ENCODE results near the gene ITGAV. TPM values are rescaled to one million over a fixed set of nuclear protein-coding genes. Genes with fewer than 3 reads are reported as not detected.

ITGAV gene
- total RNA-seq, 1 donor from 2014 or later = 46.6 TPM

DNA sequence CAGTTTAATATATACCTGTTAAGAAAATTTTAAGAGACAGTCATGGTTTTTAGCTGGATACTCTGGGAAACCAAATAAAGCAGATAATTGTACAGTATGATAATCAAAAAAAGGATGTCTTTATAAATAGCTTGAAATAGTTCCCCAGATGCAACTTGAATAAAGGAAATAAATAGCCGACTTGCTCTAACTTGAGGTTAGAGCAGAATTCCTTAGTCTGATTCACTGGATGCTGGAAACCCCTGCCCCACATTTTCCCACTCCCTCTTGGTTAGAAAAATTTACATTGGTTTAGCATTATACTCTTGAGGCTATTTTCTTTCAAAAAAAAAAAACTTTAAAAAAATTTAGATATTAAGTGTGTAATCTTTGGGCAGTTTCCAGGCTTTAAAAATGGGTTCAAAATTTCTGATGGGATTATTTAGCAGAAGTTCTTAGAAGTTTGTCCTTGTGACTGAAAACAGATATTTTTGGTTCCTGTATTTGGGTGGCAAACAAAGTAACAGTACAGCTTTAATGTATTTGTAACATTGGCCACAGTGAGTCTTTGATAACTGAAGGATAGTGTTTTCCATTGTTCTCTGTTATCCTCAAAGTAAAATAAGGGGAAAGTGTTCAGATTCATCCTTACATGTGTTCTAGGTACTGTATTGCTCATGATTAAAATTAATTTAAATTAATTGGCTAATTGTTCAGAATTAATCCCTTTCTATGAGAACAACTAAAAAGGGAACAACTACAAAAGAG, 39.6 kb downstream of the ITGAV start:
- no peak for ATAC-seq
- no peaks in the 10 kb centered on the region for H3K4me1 ChIP-seq
- intact Hi-C loops (cut with DNase I) = no loop called here
- H3K27ac ChIP-seq = no peak overlapping the region
- no peak overlapping the region for H3K4me3 ChIP-seq
- H3K36me3 ChIP-seq = peaks cover 13% of the 10 kb centered on the region
- no peak for TF ChIP-seq CTCF (IDR thresholded peaks at IDR 0.05)
- DNase-seq = no peak
- H3K27me3 ChIP-seq (ENCODE audit: low read depth) = no peaks in the 10 kb centered on the region
- H3K9me3 ChIP-seq = no peaks in the 10 kb centered on the region

DNA sequence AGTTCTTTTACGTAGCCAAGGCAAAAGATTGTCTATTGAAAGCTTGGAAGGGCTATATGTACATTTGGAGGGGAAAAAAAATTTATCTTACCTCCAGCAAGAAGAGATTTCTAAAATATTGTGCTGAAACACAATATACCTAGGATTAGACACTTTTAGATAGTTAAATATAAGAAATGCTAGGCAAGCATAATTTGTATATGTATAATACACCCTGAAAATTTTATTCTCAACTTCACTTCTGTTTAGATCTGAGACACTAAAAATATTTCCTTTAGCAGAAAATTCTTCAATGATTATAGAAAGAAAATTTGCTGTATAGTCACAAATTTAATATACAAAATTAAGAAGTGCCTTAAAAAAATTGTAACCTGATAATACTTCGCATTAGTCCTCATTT, 42.6 kb downstream of the ITGAV start:
- no peaks in the 10 kb centered on the region for H3K4me1 ChIP-seq
- DNase-seq = no peak
- no peak overlapping the region for H3K27ac ChIP-seq
- no peaks in the 10 kb centered on the region for H3K9me3 ChIP-seq
- H3K27me3 ChIP-seq (ENCODE audit: low read depth) = no peaks in the 10 kb centered on the region
- H3K36me3 ChIP-seq = peaks cover 11% of the 10 kb centered on the region
- intact Hi-C loops (cut with DNase I) = no loop called here
- ATAC-seq = no peak
- no peak overlapping the region for H3K4me3 ChIP-seq
- no peak for TF ChIP-seq CTCF (IDR thresholded peaks at IDR 0.05)

DNA sequence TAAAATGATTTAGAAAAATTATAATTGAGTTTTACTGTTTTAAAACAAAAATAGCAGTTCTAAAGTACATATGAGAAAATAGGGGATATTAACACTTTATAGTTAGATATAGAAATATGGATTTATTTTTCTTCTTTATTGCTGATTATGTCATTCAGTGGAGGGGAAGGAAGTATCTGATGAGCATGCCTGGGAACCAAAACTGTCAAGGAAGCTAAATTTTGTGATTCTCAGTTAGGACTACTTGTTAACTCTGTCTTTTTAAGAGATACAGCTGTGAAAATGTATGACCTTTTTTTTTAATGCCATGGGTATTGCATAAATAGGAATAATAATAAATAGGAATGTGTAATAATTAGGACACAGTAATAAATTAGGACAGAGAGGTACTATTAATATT, 44.8 kb downstream of the ITGAV start:
- Histone ChIP-seq H3K36me3 (peaks cover 31% of the 10 kb centered on the region), H3K27ac (no peak overlapping the region), H3K4me1 (no peaks in the 10 kb centered on the region), H3K4me3 (no peak overlapping the region), H3K9me3 (no peaks in the 10 kb centered on the region), H3K27me3 (ENCODE audit: low read depth) (no peaks in the 10 kb centered on the region)
- no peak for DNase-seq
- ATAC-seq = no peak
- intact Hi-C loops (cut with DNase I) = no loop called here
- TF ChIP-seq CTCF (IDR thresholded peaks at IDR 0.05) = no peak

DNA sequence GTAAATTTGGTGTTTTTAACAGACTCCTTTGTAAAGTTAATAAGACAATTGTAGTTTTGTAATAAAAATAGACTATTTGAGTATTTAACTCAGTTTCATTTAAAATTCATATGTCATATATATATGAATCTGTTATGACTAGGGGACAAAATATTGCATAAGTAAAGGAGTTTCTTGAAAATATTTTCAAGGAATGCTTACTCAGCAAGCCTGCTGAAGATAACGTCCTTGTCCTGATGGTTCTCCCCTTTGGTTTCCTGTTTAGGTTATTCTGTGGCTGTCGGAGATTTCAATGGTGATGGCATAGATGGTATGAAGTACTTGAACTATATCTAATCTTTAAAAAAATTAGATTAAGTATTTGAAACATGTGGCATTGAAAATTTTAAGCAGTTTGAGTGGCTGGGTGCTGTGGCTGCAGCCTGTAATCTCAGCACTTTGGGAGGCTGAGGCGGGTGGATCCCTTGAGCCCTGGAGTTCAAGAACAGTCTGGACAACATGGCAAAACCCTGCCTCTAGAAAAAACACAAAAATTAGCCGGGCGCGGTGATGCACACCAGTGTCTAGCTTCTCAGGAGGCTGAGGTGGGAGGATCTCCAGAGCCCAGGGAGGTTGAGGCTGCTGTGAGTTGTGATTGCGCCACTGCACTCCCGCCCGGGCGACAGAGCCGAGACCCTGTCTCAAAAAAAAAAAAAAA, 47.1 kb downstream of the ITGAV start:
- DNase-seq (no peak), ATAC-seq (no peak)
- H3K36me3 ChIP-seq = peaks cover 54% of the 10 kb centered on the region
- H3K9me3 ChIP-seq = no peaks in the 10 kb centered on the region
- H3K27me3 ChIP-seq (ENCODE audit: low read depth) = no peaks in the 10 kb centered on the region
- no peak overlapping the region for H3K27ac ChIP-seq
- no peak overlapping the region for H3K4me3 ChIP-seq
- H3K4me1 ChIP-seq = no peaks in the 10 kb centered on the region
- intact Hi-C loops (cut with DNase I) = no loop called here
- TF ChIP-seq CTCF (IDR thresholded peaks at IDR 0.05) = no peak

GRCh38 chr2:186637497-186637800, 47.6 kb downstream of the ITGAV start:
- Histone ChIP-seq H3K4me3 (no peak overlapping the region), H3K27ac (no peak overlapping the region), H3K36me3 (peaks cover 55% of the 10 kb centered on the region), H3K4me1 (no peaks in the 10 kb centered on the region), H3K9me3 (no peaks in the 10 kb centered on the region), H3K27me3 (ENCODE audit: low read depth) (no peaks in the 10 kb centered on the region)
- TF ChIP-seq CTCF (IDR thresholded peaks at IDR 0.05) = no peak
- intact Hi-C loops (cut with DNase I) = no loop called here
- ATAC-seq (peak in 1 of 2 donors; percentile 56), DNase-seq (no peak)

Measured in lower lobe of right lung (tissue), 2 donors.